Tibial nerve (tissue), 4 donors: Measurements from ENCODE around the gene PIP5K1B. TPM values are rescaled to one million over a fixed set of nuclear protein-coding genes. Genes with fewer than 3 reads are reported as not detected.
A peak's percentile ranks its signal among the peaks of the same experiment; 100 is the strongest.

Experiments used
- DNase-seq, 2 donors: peaks; one replicate each; pipeline ENCODE4 v3.0.0-alpha.2; 2019; ENCODE audit warnings: low spot score in 2 of 2
- H3K27ac ChIP-seq, 4 donors: fragments of 200-600 bp; sonication (generic) in 3 of 4; one replicate each; pipeline ENCODE4 v1.5.1; 2017 to 2019; ENCODE audit warnings: mild to moderate bottlenecking in 1 of 4
- H3K27me3 ChIP-seq, 2 donors: fragments of 200-600 bp; sonication (generic) in 1 of 2; one replicate each; pipeline versions ENCODE4 v1.5.1 to v1.6.0; 2017 to 2019
- H3K36me3 ChIP-seq, 3 donors: fragments of 200-600 bp; sonication (generic); one replicate each; pipeline ENCODE4 v1.5.1; 2018 to 2019
- H3K4me1 ChIP-seq, 4 donors: fragments of 200-600 bp; sonication (generic) in 3 of 4; one replicate each; pipeline ENCODE4 v1.5.1; 2017 to 2019
- H3K4me3 ChIP-seq, 4 donors: fragments of 200-600 bp; sonication (generic) in 3 of 4; one replicate each; pipeline ENCODE4 v1.5.1; 2017 to 2019; ENCODE audit warnings: mild to moderate bottlenecking in 1 of 4, moderate library complexity in 1 of 4
- H3K9me3 ChIP-seq, 4 donors: fragments of 200-600 bp; sonication (generic) in 3 of 4; one replicate each; pipeline ENCODE4 v1.5.1; 2017 to 2019
- EP300 ChIP-seq, 2 donors: sonication (generic); formaldehyde crosslinking; IDR thresholded peaks; one replicate each; pipeline ENCODE4 v1.6.1; 2017; ENCODE audit warnings: antibody characterized with exemption in 2 of 2, mild to moderate bottlenecking in 1 of 2
- POLR2A ChIP-seq, 2 donors: fragments of 450-650 bp; IDR thresholded peaks; one replicate each; pipeline ENCODE4 v1.6.1; 2017; ENCODE audit warnings: antibody characterized with exemption in 2 of 2, mild to moderate bottlenecking in 2 of 2, moderate library complexity in 2 of 2
- WGBS, 2 donors: methylation state at CpG; one replicate each; pipeline ENCODE4 v1.1.5; 2018; 5-methylcytosine and 5-hydroxymethylcytosine counted together
- total RNA-seq, 4 donors: library from RNA; depleted of rRNA; stranded (reverse); fragments of >200 nt; gene quantifications; one replicate each; pipeline ENCODE4 v1.1.0, GENCODE V29; 2016
- TF ChIP-seq, protein P1 (sequence below), 5 experiments: fragments of 200-600 bp in 3 of 5; fragments of 450-650 bp in 2 of 5; sonication (generic) in 3 of 5; IDR thresholded peaks; one replicate each; pipeline ENCODE4 v1.5.1; 2016 to 2019; ENCODE audit warnings: antibody characterized with exemption in 5 of 5, mild to moderate bottlenecking in 3 of 5, moderate library complexity in 2 of 5

The PIP5K1B gene
- total RNA-seq, 4 donors from 2014 or later, result 0.20 to 6.8 (median 3.5) TPM

DNA sequence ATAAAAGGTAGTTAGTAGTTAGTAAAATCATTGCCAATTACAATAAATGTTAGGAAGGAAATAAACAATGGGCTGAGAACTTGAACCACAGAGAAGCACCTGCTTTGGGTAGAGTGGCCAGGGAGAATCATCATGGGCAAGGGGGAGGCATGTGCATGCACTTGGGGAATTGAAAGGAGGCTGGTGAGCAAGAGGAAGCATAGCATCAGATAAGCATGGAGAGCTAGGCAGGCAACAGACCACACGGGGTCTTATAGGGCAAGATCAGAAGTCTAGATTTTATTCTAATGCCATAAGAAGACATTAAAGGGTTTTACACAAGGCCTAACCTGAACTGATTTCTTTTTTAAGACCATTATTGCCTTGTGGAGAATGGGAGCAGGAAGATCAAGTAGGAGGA lies 93.4 kb downstream of the PIP5K1B start:
- Histone ChIP-seq H3K4me1 (no peaks in the 10 kb centered on the region), H3K36me3 (no peaks in the 10 kb centered on the region), H3K27ac (no peak overlapping the region), H3K9me3 (no peaks in the 10 kb centered on the region), H3K27me3 (no peaks in the 10 kb centered on the region), H3K4me3 (no peak overlapping the region)
- TF ChIP-seq, protein P1, sequence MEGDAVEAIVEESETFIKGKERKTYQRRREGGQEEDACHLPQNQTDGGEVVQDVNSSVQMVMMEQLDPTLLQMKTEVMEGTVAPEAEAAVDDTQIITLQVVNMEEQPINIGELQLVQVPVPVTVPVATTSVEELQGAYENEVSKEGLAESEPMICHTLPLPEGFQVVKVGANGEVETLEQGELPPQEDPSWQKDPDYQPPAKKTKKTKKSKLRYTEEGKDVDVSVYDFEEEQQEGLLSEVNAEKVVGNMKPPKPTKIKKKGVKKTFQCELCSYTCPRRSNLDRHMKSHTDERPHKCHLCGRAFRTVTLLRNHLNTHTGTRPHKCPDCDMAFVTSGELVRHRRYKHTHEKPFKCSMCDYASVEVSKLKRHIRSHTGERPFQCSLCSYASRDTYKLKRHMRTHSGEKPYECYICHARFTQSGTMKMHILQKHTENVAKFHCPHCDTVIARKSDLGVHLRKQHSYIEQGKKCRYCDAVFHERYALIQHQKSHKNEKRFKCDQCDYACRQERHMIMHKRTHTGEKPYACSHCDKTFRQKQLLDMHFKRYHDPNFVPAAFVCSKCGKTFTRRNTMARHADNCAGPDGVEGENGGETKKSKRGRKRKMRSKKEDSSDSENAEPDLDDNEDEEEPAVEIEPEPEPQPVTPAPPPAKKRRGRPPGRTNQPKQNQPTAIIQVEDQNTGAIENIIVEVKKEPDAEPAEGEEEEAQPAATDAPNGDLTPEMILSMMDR (IDR thresholded peaks at IDR 0.05), result no peak
- TF ChIP-seq POLR2A (IDR thresholded peaks at IDR 0.05) (no peak), EP300 (IDR thresholded peaks at IDR 0.05) (no peak)
- 78% methylated on average over 1 of the region's 1 CpG for WGBS, 2 donors
- DNase-seq, result no peak

DNA sequence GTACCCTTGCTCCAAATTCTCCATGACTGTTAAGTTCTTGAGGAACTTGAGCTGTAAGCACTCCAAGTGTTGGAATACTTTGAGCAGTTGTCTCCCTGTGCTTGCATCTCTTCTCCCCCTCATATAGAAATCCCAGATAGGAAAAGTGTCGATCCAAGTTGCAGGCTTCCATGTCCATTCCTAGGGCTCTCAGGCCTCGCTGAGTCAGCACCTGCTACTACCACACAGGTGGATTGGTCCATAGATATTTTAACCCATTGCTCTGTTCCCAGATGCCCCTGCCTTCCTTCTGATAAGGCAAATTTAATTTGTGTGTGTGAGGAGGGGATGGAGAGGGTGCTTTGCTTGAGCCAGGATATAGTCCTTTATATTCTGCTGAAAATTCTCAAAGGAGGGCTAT lies 95.8 kb downstream of the PIP5K1B start:
- TF ChIP-seq EP300 (IDR thresholded peaks at IDR 0.05), result no peak
- TF ChIP-seq, protein P1 (IDR thresholded peaks at IDR 0.05), result no peak
- TF ChIP-seq POLR2A (IDR thresholded peaks at IDR 0.05), result no peak
- Histone ChIP-seq H3K36me3 (no peaks in the 10 kb centered on the region), H3K9me3 (no peaks in the 10 kb centered on the region), H3K27ac (no peak overlapping the region), H3K27me3 (no peaks in the 10 kb centered on the region), H3K4me1 (no peaks in the 10 kb centered on the region), H3K4me3 (no peak overlapping the region)
- 79 to 96% methylated on average over 2 of the region's 2 CpGs for WGBS, 2 donors
- no peak for DNase-seq

DNA sequence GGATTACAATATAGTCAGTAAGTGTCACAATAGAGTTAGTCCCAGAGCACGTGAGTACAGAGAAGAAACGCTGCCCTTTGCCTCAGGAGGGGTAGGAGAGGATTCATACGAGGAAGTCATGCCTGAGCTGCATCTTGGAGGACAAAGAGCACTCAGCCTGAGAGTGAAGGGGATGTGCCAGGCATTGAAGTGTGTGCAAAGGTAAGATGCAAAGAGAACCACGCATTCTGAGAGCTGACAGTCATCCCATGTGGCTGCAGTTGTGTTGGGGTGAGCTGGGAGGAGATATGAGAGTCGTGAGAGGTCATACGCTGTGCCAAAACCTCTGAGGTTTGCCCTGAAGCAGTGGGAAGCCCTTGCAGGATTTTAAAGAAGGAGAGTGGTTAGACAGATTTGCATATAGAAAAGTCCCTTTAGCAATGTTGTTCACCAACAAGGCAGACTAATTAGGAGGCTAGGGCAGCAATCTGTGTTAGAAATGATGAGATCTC lies 97.5 kb downstream of the PIP5K1B start:
- Histone ChIP-seq H3K4me1 (no peaks in the 10 kb centered on the region), H3K27ac (peak overlapping the region in 1 of 4 donors; percentile 19), H3K27me3 (no peaks in the 10 kb centered on the region), H3K4me3 (no peak overlapping the region), H3K36me3 (no peaks in the 10 kb centered on the region), H3K9me3 (no peaks in the 10 kb centered on the region)
- no peak for TF ChIP-seq EP300 (IDR thresholded peaks at IDR 0.05)
- TF ChIP-seq POLR2A (IDR thresholded peaks at IDR 0.05), result no peak
- TF ChIP-seq, protein P1 (IDR thresholded peaks at IDR 0.05), result no peak
- 68 to 71% methylated on average over 6 of the region's 6 CpGs for WGBS, 2 donors
- no peak for DNase-seq

DNA sequence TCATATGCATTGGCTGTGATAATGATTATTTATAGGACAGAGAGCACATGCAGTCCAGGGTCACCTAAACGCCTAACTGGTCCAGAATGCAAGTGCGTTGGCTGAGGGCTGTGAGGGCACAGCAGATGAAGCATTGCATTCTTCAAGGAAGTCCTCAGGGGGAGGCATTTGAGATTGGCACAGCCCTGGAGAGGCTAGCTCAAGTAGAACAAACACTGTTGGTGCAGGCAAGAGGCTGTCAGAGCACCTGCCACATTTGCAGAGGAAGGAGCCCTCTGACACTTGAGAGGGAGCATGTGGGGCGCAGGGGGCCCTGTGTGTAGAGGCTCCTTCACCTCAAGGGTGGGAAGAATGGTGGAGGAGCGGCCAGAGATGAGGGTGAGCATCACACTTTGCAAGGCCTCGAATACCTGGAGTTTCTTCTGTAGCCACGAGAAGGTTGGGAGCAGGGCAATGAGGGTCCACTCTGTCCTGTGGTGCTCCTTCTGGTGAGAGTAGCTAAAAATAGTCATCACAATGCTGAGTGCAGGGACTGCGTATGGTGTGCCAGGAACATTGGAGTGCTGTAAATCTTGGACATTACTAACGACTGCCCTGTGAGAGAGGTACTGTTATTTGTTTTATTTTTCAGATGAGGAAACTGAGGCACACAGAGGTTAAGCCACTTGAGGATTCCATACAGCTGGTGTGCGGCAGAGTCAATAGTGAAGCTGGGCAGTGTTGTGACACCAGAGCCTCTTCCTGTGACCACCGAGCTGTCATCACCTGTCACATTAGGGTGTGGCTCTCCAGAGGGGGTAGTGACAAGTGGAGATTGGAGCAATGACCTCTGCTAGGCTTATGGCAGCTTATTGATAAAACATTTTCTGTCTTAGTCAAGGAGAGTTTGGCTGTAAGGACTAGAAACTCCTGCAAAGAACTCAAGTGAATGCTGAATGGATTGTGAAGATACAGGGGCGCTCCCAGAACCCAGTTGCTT lies 100.2 kb downstream of the PIP5K1B start:
- Histone ChIP-seq H3K27me3 (no peaks in the 10 kb centered on the region), H3K9me3 (no peaks in the 10 kb centered on the region), H3K36me3 (no peaks in the 10 kb centered on the region), H3K4me3 (no peak overlapping the region), H3K27ac (no peak overlapping the region), H3K4me1 (no peaks in the 10 kb centered on the region)
- no peak for DNase-seq
- WGBS, 2 donors, result 69 to 71% methylated on average over 10 to 11 of the region's 11 CpGs
- TF ChIP-seq, protein P1 (IDR thresholded peaks at IDR 0.05), result no peak
- no peak for TF ChIP-seq EP300 (IDR thresholded peaks at IDR 0.05)

GRCh38 chr9:68805890-68806517 lies 101.0 kb downstream of the PIP5K1B start:
- no peaks in the 10 kb centered on the region for H3K4me1 ChIP-seq
- H3K27me3 ChIP-seq, result no peaks in the 10 kb centered on the region
- WGBS, 2 donors, result 83 to 90% methylated on average over 3 of the region's 3 CpGs
- TF ChIP-seq EP300 (IDR thresholded peaks at IDR 0.05), result no peak
- TF ChIP-seq, protein P1 (IDR thresholded peaks at IDR 0.05), result no peak
- no peak for TF ChIP-seq POLR2A (IDR thresholded peaks at IDR 0.05)
- no peak overlapping the region for H3K4me3 ChIP-seq
- no peak overlapping the region for H3K27ac ChIP-seq
- DNase-seq, result no peak
- H3K9me3 ChIP-seq, result no peaks in the 10 kb centered on the region
- H3K36me3 ChIP-seq, result no peaks in the 10 kb centered on the region
